Spinal cord (tissue), 10 donors: ENCODE data around the gene DGUOK. TPM values are rescaled to one million over a fixed set of nuclear protein-coding genes. Genes with fewer than 3 reads are reported as not detected.

Source experiments
- DNase-seq, 6 donors: peaks; one replicate each; pipeline versions ENCODE4 v3.0.0 to v3.0.0-alpha.2; 2013 to 2015; ENCODE audit warnings: low spot score in 6 of 6, low read depth in 4 of 6
- H3K27ac ChIP-seq: one replicate; pipeline ENCODE4 v1.5.1; 2013; ENCODE audit warnings: low read depth, low read length, control low read depth
- H3K27me3 ChIP-seq: one replicate; pipeline ENCODE4 v1.6.1; 2013; ENCODE audit warnings: low read length; ENCODE audit not compliant: control insufficient read depth, insufficient read depth
- H3K36me3 ChIP-seq: one replicate; pipeline ENCODE4 v1.6.1; 2013; ENCODE audit warnings: low read length; ENCODE audit not compliant: control insufficient read depth, insufficient read depth
- H3K4me1 ChIP-seq: one replicate; pipeline ENCODE4 v1.6.1; 2013; ENCODE audit warnings: low read length; ENCODE audit not compliant: control insufficient read depth, insufficient read depth
- H3K4me3 ChIP-seq: one replicate; pipeline ENCODE4 v1.5.1; 2013; ENCODE audit warnings: low read depth, low read length, control low read depth
- H3K9me3 ChIP-seq: one replicate; pipeline ENCODE4 v1.6.1; 2013; ENCODE audit warnings: low read length; ENCODE audit not compliant: control insufficient read depth, insufficient read depth
- WGBS: methylation state at CpG from one replicate; pipeline ENCODE4 v1.1.5; 2013; ENCODE audit warnings: missing lambda C conversion rate; ENCODE audit not compliant: insufficient coverage; 5-methylcytosine and 5-hydroxymethylcytosine counted together
- polyA plus RNA-seq, 2 donors: library from polyadenylated mRNA; unstranded; fragments of 120-200 nt; gene quantifications; one replicate each; pipeline ENCODE4 v1.2.1, GENCODE V29; 2013; ENCODE audit not compliant: insufficient read length in 2 of 2
- total RNA-seq, 2 donors: library from RNA; depleted of rRNA in 1 of 2; stranded (reverse); fragments of 120-200 nt in 1 of 2; fragments of >200 nt in 1 of 2; gene quantifications; one replicate each; pipeline versions ENCODE4 v1.2.3 to v1.2.4, GENCODE V29; 2013 to 2014
- donor health status: healthy.

DGUOK gene
- total and polyA plus RNA-seq, 4 donors, result 30.5 to 89.0 (median 75.2) TPM

GRCh38 chr2:73907840-73908452 is 18.7 kb upstream of the DGUOK start:
- Histone ChIP-seq H3K4me3 (no peak overlapping the region), H3K27me3 (no peaks in the 10 kb centered on the region), H3K9me3 (no peaks in the 10 kb centered on the region), H3K27ac (no peak overlapping the region), H3K4me1 (no peaks in the 10 kb centered on the region), H3K36me3 (no peaks in the 10 kb centered on the region)
- WGBS, result 38% methylated on average over 2 of the region's 5 CpGs
- no peak for DNase-seq

GRCh38 chr2:73908689-73909652 is 17.7 kb upstream of the DGUOK start:
- Histone ChIP-seq H3K27ac (no peak overlapping the region), H3K36me3 (no peaks in the 10 kb centered on the region), H3K4me3 (no peak overlapping the region), H3K9me3 (no peaks in the 10 kb centered on the region), H3K4me1 (no peaks in the 10 kb centered on the region), H3K27me3 (no peaks in the 10 kb centered on the region)
- WGBS, result 83% methylated on average over 7 of the region's 10 CpGs
- no peak for DNase-seq

- DNase-seq, result no peak
- no peak overlapping the region for H3K4me3 ChIP-seq
- H3K4me1 ChIP-seq, result no peaks in the 10 kb centered on the region
- H3K9me3 ChIP-seq, result no peaks in the 10 kb centered on the region
- no peaks in the 10 kb centered on the region for H3K36me3 ChIP-seq
- no peak overlapping the region for H3K27ac ChIP-seq
- no CpG with 5 or more reads among the region's 6 CpGs for WGBS
- H3K27me3 ChIP-seq, result no peaks in the 10 kb centered on the region
Observed at GRCh38 chr2:73910873-73911547, 15.7 kb upstream of the DGUOK start.

- no CpG with 5 or more reads among the region's 8 CpGs for WGBS
- H3K9me3 ChIP-seq, result no peaks in the 10 kb centered on the region
- H3K4me3 ChIP-seq, result no peak overlapping the region
- no peaks in the 10 kb centered on the region for H3K27me3 ChIP-seq
- no peaks in the 10 kb centered on the region for H3K4me1 ChIP-seq
- H3K36me3 ChIP-seq, result no peaks in the 10 kb centered on the region
- no peak for DNase-seq
- no peak overlapping the region for H3K27ac ChIP-seq
Observed at GRCh38 chr2:73911548-73912208, 15.0 kb upstream of the DGUOK start.

GRCh38 chr2:73913414-73914054 is 13.1 kb upstream of the DGUOK start:
- Histone ChIP-seq H3K27ac (no peak overlapping the region), H3K4me1 (no peaks in the 10 kb centered on the region), H3K9me3 (no peaks in the 10 kb centered on the region), H3K36me3 (no peaks in the 10 kb centered on the region), H3K27me3 (no peaks in the 10 kb centered on the region), H3K4me3 (no peak overlapping the region)
- WGBS, result 91% methylated on average over 8 of the region's 8 CpGs
- no peak for DNase-seq

GRCh38 chr2:73914667-73915066 is 12.0 kb upstream of the DGUOK start:
- H3K4me3 ChIP-seq, result no peak overlapping the region
- no peaks in the 10 kb centered on the region for H3K4me1 ChIP-seq
- no peaks in the 10 kb centered on the region for H3K36me3 ChIP-seq
- no peaks in the 10 kb centered on the region for H3K9me3 ChIP-seq
- WGBS, result 84% methylated on average over 3 of the region's 4 CpGs
- no peak for DNase-seq
- peaks cover 6% of the 10 kb centered on the region for H3K27me3 ChIP-seq
- no peak overlapping the region for H3K27ac ChIP-seq

- no peaks in the 10 kb centered on the region for H3K4me1 ChIP-seq
- no peak overlapping the region for H3K27ac ChIP-seq
- no peaks in the 10 kb centered on the region for H3K9me3 ChIP-seq
- H3K36me3 ChIP-seq, result no peaks in the 10 kb centered on the region
- WGBS, result 86% methylated on average over 5 of the region's 5 CpGs
- no peak for DNase-seq
- peaks cover 7% of the 10 kb centered on the region for H3K27me3 ChIP-seq
- no peak overlapping the region for H3K4me3 ChIP-seq
Observed at GRCh38 chr2:73915437-73915993, 11.2 kb upstream of the DGUOK start.

- WGBS, result 88% methylated on average over 1 of the region's 2 CpGs
Observed at GRCh38 chr2:73916666-73917065, 10.0 kb upstream of the DGUOK start.

GRCh38 chr2:73917296-73917695 is 9.4 kb upstream of the DGUOK start:
- DNase-seq, result no peak
- Histone ChIP-seq H3K4me3 (no peak overlapping the region), H3K27me3 (peaks cover 20% of the 10 kb centered on the region), H3K27ac (no peak overlapping the region), H3K36me3 (no peaks in the 10 kb centered on the region), H3K9me3 (no peaks in the 10 kb centered on the region), H3K4me1 (no peaks in the 10 kb centered on the region)
- WGBS, result 59% methylated on average over 2 of the region's 2 CpGs

More at GRCh38 chr2:73916666-73917065, 10.0 kb upstream of the DGUOK start:
- H3K4me3 ChIP-seq, result no peak overlapping the region
- no peaks in the 10 kb centered on the region for H3K4me1 ChIP-seq
- peaks cover 15% of the 10 kb centered on the region for H3K27me3 ChIP-seq
- no peaks in the 10 kb centered on the region for H3K36me3 ChIP-seq
- no peak overlapping the region for H3K27ac ChIP-seq
- DNase-seq, result no peak
- no peaks in the 10 kb centered on the region for H3K9me3 ChIP-seq
